ENCODE data around the gene ASAP2.

The ASAP2 gene

GRCh38 chr2:9355716-9356115, 149.1 kb downstream of the ASAP2 start:
- TF ChIP-seq CTCF (IDR thresholded peaks at IDR 0.05; ENCODE audit: low read depth, low read length, missing control alignments): no peak
- H3K4me3 ChIP-seq (ENCODE audit: low read depth, low read length): no peak overlapping the region
- in situ Hi-C loops (cut with HindIII; ENCODE audit: low sequenced_read_pairs): loop anchor here (25.0 kb wide), 1 partner anchor 493 kb away; no protein-coding TSS in a partner anchor
- DNase-seq (ENCODE audit: low read depth): no peak

GRCh38 chr2:9356261-9356660, 149.6 kb downstream of the ASAP2 start:
- peak overlapping the region; percentile 18 for H3K4me3 ChIP-seq (ENCODE audit: low read depth, low read length)
- DNase-seq (ENCODE audit: low read depth): no peak
- in situ Hi-C loops (cut with HindIII; ENCODE audit: low sequenced_read_pairs): loop anchor here (25.0 kb wide), 1 partner anchor 494 kb away; no protein-coding TSS in a partner anchor
- TF ChIP-seq CTCF (IDR thresholded peaks at IDR 0.05; ENCODE audit: low read depth, low read length, missing control alignments): no peak

- TF ChIP-seq CTCF (IDR thresholded peaks at IDR 0.05; ENCODE audit: low read depth, low read length, missing control alignments): no peak
- no peak overlapping the region for H3K4me3 ChIP-seq (ENCODE audit: low read depth, low read length)
- in situ Hi-C loops (cut with HindIII; ENCODE audit: low sequenced_read_pairs): loop anchor here (25.0 kb wide), 1 partner anchor 497 kb away; no protein-coding TSS in a partner anchor
- no peak for DNase-seq (ENCODE audit: low read depth)
These were observed 152.2 kb downstream of the ASAP2 start for GRCh38 chr2:9358846-9359245.

GRCh38 chr2:9359463-9359862, 152.9 kb downstream of the ASAP2 start:
- no peak for DNase-seq (ENCODE audit: low read depth)
- H3K4me3 ChIP-seq (ENCODE audit: low read depth, low read length): no peak overlapping the region
- TF ChIP-seq CTCF (IDR thresholded peaks at IDR 0.05; ENCODE audit: low read depth, low read length, missing control alignments): no peak
- in situ Hi-C loops (cut with HindIII; ENCODE audit: low sequenced_read_pairs): loop anchor here (25.0 kb wide), 1 partner anchor 497 kb away; no protein-coding TSS in a partner anchor

- in situ Hi-C loops (cut with HindIII; ENCODE audit: low sequenced_read_pairs): loop anchor here (25.0 kb wide), 1 partner anchor 498 kb away; no protein-coding TSS in a partner anchor
- TF ChIP-seq CTCF (IDR thresholded peaks at IDR 0.05; ENCODE audit: low read depth, low read length, missing control alignments): no peak
- H3K4me3 ChIP-seq (ENCODE audit: low read depth, low read length): no peak overlapping the region
- no peak for DNase-seq (ENCODE audit: low read depth)
These were observed 153.5 kb downstream of the ASAP2 start for GRCh38 chr2:9360110-9360509.

GRCh38 chr2:9360701-9361100, 154.1 kb downstream of the ASAP2 start:
- no peak overlapping the region for H3K4me3 ChIP-seq (ENCODE audit: low read depth, low read length)
- in situ Hi-C loops (cut with HindIII; ENCODE audit: low sequenced_read_pairs): loop anchor here (25.0 kb wide), 1 partner anchor 498 kb away; no protein-coding TSS in a partner anchor
- TF ChIP-seq CTCF (IDR thresholded peaks at IDR 0.05; ENCODE audit: low read depth, low read length, missing control alignments): no peak
- no peak for DNase-seq (ENCODE audit: low read depth)
